Kidney (tissue), 14 donors: ENCODE data around the gene PITPNC1. TPM values are rescaled to one million over a fixed set of nuclear protein-coding genes. Genes with fewer than 3 reads are reported as not detected.

Experiments
- DNase-seq, 5 donors: peaks; one replicate each; pipeline ENCODE4 v3.0.0-alpha.2; 2013 to 2020
- FAIRE-seq: peaks from 2 replicates; lab custom pipeline; 2012; peaks lifted over from hg19 to GRCh38; lab: Jason Lieb, UNC
- H3K27ac ChIP-seq, 2 donors: one replicate each; pipeline ENCODE4 v1.7.0; 2013; ENCODE audit warnings: low read depth in 2 of 2, low read length in 2 of 2, inconsistent platforms in 1 of 2
- H3K27me3 ChIP-seq: one replicate; pipeline ENCODE4 v1.7.1; 2013; ENCODE audit warnings: low read length, inconsistent platforms; ENCODE audit not compliant: control insufficient read depth, insufficient read depth
- H3K36me3 ChIP-seq, 3 donors: one replicate each; pipeline versions ENCODE4 v1.7.0 to v1.7.1; 2013; ENCODE audit warnings: low read length in 3 of 3, control low read depth in 1 of 3, inconsistent platforms in 1 of 3; ENCODE audit not compliant: insufficient read depth in 3 of 3, control insufficient read depth in 2 of 3
- H3K4me1 ChIP-seq, 3 donors: one replicate each; pipeline versions ENCODE4 v1.7.0 to v1.7.1; 2013; ENCODE audit warnings: low read length in 3 of 3, inconsistent platforms in 1 of 3, low read depth in 1 of 3; ENCODE audit not compliant: control insufficient read depth in 2 of 3, insufficient read depth in 2 of 3
- H3K4me3 ChIP-seq, 3 donors: one replicate each; pipeline versions ENCODE4 v1.7.0 to v1.8.1; 2013; ENCODE audit warnings: low read length in 3 of 3, control low read depth in 1 of 3, inconsistent platforms in 1 of 3
- H3K9ac ChIP-seq, 3 donors: one replicate each; pipeline versions ENCODE4 v1.7.0 to v1.7.1; 2013; ENCODE audit warnings: low read length in 3 of 3, control low read depth in 1 of 3, inconsistent platforms in 1 of 3
- H3K9me3 ChIP-seq, 3 donors: one replicate each; pipeline versions ENCODE4 v1.7.0 to v1.7.1; 2013; ENCODE audit warnings: low read length in 3 of 3, control low read depth in 1 of 3, inconsistent platforms in 1 of 3; ENCODE audit not compliant: control insufficient read depth in 2 of 3, insufficient read depth in 1 of 3
- intact Hi-C: fragments of 100-400 bp; cut with DNase I; formaldehyde crosslinking; loops from one replicate; pipeline ENCODE4 v1.11.1; 2022
- polyA plus RNA-seq: library from polyadenylated mRNA; stranded (reverse); fragments of 350-450 nt; fragmentation: Illumina TruSeq; extraction: RNeasy Lipid Tissue Mini Kit (QIAGEN cat#74804); gene quantifications from one replicate; pipeline ENCODE4 v1.2.3, GENCODE V29; 2014; ENCODE audit warnings: low read depth, low replicate concordance; ENCODE audit not compliant: insufficient read depth
- total RNA-seq: library from RNA; stranded (reverse); fragmentation: NEBNext Ultra II Directional; extraction: Animal tissue kit (Norgen Biotek cat#: 25700); gene quantifications from one replicate; pipeline ENCODE4 v1.2.1, GENCODE V29; 2021
- TF ChIP-seq, protein P1 (sequence below): IDR thresholded peaks from 3 replicates; pipeline ENCODE4 v1.5.1; 2012; ENCODE audit warnings: mild to moderate bottlenecking, moderate library complexity, borderline replicate concordance; ENCODE audit not compliant: insufficient read depth; ENCODE audit errors: extremely low read depth
- donor health status: control.
- donor health status: control.
- donor health status: control.
- donor health status: control.
- donor health status: control.
- donor health status: DM: yes; HTN: yes; CAD: no.
- donor health status: Normal renal cell carcinoma (clear cell type).

PITPNC1 gene
- total and polyA plus RNA-seq, 2 donors from 2014 or later, result 14.2 to 41.3 TPM

DNA sequence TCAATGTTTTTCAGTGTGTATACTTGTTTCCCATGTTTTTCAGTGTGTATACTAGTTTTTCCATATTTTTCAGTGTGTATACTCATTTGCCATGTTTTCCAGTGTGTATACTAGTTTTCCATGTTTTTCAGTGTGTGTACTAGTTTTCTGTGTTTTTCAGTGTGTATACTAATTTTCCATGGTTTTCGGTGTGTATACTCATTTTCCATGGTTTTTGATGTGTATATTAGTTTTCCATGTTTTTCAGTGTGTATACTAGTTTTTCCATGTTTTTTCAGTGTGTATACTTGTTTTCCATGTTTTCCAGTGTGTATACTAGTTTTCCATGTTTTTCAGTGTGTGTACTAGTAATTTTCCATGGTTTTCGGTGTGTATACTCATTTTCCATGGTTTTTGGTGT, 188.0 kb downstream of the PITPNC1 start:
- Histone ChIP-seq H3K4me1 (no peaks in the 10 kb centered on the region), H3K36me3 (peaks cover 0 to 5% (median 0%) of the 10 kb centered on the region in 3 donors), H3K27me3 (no peaks in the 10 kb centered on the region), H3K9me3 (no peaks in the 10 kb centered on the region), H3K27ac (no peak overlapping the region), H3K4me3 (no peak overlapping the region), H3K9ac (no peak overlapping the region)
- intact Hi-C loops, result no loop called here
- no peak for DNase-seq
- no peak for FAIRE-seq
- TF ChIP-seq, protein P1, sequence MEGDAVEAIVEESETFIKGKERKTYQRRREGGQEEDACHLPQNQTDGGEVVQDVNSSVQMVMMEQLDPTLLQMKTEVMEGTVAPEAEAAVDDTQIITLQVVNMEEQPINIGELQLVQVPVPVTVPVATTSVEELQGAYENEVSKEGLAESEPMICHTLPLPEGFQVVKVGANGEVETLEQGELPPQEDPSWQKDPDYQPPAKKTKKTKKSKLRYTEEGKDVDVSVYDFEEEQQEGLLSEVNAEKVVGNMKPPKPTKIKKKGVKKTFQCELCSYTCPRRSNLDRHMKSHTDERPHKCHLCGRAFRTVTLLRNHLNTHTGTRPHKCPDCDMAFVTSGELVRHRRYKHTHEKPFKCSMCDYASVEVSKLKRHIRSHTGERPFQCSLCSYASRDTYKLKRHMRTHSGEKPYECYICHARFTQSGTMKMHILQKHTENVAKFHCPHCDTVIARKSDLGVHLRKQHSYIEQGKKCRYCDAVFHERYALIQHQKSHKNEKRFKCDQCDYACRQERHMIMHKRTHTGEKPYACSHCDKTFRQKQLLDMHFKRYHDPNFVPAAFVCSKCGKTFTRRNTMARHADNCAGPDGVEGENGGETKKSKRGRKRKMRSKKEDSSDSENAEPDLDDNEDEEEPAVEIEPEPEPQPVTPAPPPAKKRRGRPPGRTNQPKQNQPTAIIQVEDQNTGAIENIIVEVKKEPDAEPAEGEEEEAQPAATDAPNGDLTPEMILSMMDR, result no peak

DNA sequence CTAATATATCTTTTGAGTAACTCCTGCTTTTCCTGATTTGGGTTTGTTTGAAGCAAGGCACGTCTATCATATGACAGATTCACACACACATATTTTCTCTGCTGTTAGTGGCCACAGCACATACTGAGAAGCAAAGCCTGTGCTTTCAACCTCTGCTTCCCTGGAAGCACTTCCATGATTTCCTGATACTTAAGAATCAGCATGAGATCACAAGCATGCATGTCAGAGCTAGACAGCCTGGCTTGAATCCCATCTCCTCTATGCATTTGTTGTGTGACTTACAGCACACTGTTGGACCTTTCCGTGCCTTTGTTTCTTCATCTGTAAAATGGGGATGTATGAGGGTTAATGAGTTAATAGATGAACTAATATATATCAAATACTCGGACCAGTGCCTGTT, 189.6 kb downstream of the PITPNC1 start:
- Histone ChIP-seq H3K27ac (no peak overlapping the region), H3K9me3 (no peaks in the 10 kb centered on the region), H3K4me1 (no peaks in the 10 kb centered on the region), H3K9ac (no peak overlapping the region), H3K4me3 (no peak overlapping the region), H3K27me3 (no peaks in the 10 kb centered on the region), H3K36me3 (peaks cover 0 to 9% (median 0%) of the 10 kb centered on the region in 3 donors)
- TF ChIP-seq, protein P1, result no peak
- intact Hi-C loops, result no loop called here
- no peak for FAIRE-seq
- no peak for DNase-seq

DNA sequence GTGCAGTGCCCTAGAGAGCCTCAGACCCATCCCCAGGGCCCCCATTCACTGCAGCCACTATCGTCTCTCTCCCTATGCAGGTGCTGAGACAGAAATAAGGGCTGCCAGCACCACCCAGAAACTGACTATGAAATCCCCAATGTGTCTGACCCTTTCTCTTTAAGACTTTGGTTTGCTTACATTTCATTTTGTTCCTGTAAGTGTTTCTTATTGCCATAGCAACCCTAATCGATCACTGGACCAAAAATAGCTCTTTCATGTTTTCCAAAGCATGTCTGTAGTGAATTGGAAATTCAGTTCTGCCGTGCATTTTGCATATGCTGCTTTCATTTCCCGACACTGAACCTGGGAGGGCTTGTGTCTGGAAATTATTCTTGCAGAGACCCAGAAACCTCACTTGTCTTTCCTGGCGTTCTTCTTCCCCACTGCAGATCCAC, 192.0 kb downstream of the PITPNC1 start:
- intact Hi-C loops, result no loop called here
- H3K27ac ChIP-seq, result no peak overlapping the region
- no peaks in the 10 kb centered on the region for H3K27me3 ChIP-seq
- no peak overlapping the region for H3K9ac ChIP-seq
- TF ChIP-seq, protein P1, result no peak
- no peaks in the 10 kb centered on the region for H3K9me3 ChIP-seq
- no peak overlapping the region for H3K4me3 ChIP-seq
- FAIRE-seq, result no peak
- DNase-seq, result no peak
- H3K4me1 ChIP-seq, result no peaks in the 10 kb centered on the region
- H3K36me3 ChIP-seq, result peaks cover 0 to 9% (median 0%) of the 10 kb centered on the region in 3 donors

DNA sequence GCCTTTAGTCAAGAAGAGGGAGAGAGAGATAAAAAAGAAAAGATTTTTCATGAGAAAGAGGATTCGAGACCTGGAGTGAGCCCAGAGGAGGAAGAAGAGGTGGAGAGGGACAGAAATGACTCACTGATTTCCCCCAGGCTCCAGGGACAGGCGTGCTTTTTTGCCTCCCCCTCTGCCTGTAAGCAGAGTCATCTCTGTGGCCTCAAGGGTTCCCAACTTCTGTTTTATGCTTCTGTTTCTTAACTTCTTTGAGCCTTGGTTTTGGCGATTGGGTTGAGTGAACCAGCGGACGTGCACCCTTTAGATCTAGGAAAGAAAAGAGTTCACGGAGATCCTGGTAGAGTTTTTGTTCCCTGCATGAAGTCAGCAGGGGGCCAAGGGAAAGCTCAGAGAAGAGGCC, 192.8 kb downstream of the PITPNC1 start:
- Histone ChIP-seq H3K27ac (no peak overlapping the region), H3K36me3 (peaks cover 0 to 9% (median 0%) of the 10 kb centered on the region in 3 donors), H3K4me3 (no peak overlapping the region), H3K9me3 (no peaks in the 10 kb centered on the region), H3K9ac (no peak overlapping the region), H3K4me1 (peaks cover 0 to 3% (median 1%) of the 10 kb centered on the region in 3 donors), H3K27me3 (no peaks in the 10 kb centered on the region)
- no peak for DNase-seq
- TF ChIP-seq, protein P1, result no peak
- FAIRE-seq, result no peak
- intact Hi-C loops, result no loop called here
